Measurements from ENCODE around the gene RALY. TPM values are rescaled to one million over a fixed set of nuclear protein-coding genes. Genes with fewer than 3 reads are reported as not detected.

RALY gene
- total RNA-seq, 1 donor from 2014 or later = 132 TPM

DNA sequence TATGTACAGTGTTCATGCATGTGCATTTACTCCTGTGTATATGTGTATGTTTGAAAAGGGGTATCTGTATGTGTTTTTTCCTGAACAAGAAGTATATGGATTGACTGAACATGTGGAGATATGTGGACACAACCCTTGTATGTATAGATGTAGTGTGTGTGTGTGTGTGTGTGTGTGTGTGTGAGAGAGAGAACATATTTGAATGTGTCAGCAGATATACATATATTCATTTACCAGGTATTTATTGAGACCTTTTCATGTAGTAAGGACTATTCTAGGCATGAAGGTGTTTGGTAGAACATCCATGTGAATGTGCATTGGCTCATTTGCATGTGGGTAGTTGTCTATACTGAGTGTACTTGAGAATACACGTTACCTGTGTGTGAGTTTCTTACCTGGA lies 79.1 kb downstream of the RALY start:
- Mint-ChIP-seq H3K4me3 (ENCODE audit: unreplicated experiment) (no peak overlapping the region), H3K4me1 (ENCODE audit: unreplicated experiment) (peaks cover 11% of the 10 kb centered on the region), H3K9me3 (ENCODE audit: unreplicated experiment) (no peaks in the 10 kb centered on the region), H3K27me3 (ENCODE audit: unreplicated experiment) (no peaks in the 10 kb centered on the region), H3K36me3 (ENCODE audit: unreplicated experiment) (peaks cover 5% of the 10 kb centered on the region), H3K27ac (ENCODE audit: unreplicated experiment) (no peak overlapping the region)
- DNase-seq (ENCODE audit: extremely low spot score, unreplicated experiment) = no peak
- TF ChIP-seq, protein P1, sequence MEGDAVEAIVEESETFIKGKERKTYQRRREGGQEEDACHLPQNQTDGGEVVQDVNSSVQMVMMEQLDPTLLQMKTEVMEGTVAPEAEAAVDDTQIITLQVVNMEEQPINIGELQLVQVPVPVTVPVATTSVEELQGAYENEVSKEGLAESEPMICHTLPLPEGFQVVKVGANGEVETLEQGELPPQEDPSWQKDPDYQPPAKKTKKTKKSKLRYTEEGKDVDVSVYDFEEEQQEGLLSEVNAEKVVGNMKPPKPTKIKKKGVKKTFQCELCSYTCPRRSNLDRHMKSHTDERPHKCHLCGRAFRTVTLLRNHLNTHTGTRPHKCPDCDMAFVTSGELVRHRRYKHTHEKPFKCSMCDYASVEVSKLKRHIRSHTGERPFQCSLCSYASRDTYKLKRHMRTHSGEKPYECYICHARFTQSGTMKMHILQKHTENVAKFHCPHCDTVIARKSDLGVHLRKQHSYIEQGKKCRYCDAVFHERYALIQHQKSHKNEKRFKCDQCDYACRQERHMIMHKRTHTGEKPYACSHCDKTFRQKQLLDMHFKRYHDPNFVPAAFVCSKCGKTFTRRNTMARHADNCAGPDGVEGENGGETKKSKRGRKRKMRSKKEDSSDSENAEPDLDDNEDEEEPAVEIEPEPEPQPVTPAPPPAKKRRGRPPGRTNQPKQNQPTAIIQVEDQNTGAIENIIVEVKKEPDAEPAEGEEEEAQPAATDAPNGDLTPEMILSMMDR (IDR thresholded peaks at IDR 0.05) = no peak

DNA sequence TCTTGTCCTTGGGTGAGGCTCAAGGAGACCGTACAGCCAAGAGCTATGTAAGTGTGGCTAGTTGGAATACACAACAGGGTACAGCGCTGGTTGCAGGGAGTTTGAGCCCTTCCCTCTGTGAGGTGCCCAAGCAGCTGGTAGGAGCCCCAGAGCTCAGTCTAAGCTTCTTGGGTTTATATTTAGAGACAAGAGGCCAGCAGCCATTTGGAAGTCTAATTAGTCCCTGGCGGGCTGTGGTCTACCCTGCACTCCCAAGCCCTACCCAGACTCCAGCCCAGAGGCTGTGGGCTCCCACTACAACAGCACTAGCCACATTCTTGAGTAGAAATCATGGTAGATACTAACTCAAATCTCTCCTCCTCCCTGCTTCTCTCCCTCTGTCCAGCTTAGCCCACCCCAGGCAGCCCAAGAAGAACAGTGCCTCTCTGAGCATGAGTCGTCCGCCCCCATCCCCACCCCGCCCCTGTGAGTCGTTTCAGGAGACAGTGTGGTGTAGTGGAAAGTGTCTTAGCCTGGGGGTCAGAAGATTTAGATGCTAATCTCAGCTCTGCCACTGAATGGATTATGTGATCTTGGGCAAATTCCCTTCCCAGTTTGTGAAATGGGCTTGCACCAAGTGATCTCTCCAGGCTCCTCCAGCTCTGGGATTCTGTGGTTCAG lies 80.5 kb downstream of the RALY start:
- no peaks in the 10 kb centered on the region for H3K27me3 Mint-ChIP-seq (ENCODE audit: unreplicated experiment)
- no peak overlapping the region for H3K27ac Mint-ChIP-seq (ENCODE audit: unreplicated experiment)
- H3K4me1 Mint-ChIP-seq (ENCODE audit: unreplicated experiment) = peaks cover 7% of the 10 kb centered on the region
- peaks cover 7% of the 10 kb centered on the region for H3K36me3 Mint-ChIP-seq (ENCODE audit: unreplicated experiment)
- H3K4me3 Mint-ChIP-seq (ENCODE audit: unreplicated experiment) = no peak overlapping the region
- TF ChIP-seq, protein P1 (IDR thresholded peaks at IDR 0.05) = no peak
- DNase-seq (ENCODE audit: extremely low spot score, unreplicated experiment) = no peak
- H3K9me3 Mint-ChIP-seq (ENCODE audit: unreplicated experiment) = no peaks in the 10 kb centered on the region

DNA sequence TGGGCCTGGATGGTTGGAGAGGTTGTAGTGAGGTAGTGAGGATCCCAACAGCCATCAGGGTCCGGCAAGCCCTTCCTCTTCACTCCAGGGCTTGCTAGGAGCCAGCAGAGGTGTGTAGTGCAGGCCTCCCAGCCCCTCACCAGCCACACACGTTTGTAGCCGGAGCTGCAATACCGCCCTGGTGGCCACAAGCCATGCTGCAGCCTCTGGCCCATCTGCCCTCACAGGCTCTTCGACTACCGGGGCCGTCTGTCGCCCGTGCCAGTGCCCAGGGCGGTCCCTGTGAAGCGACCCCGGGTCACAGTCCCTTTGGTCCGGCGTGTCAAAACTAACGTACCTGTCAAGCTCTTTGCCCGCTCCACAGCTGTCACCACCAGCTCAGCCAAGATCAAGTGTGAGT lies 81.9 kb downstream of the RALY start:
- Mint-ChIP-seq H3K4me3 (ENCODE audit: unreplicated experiment) (no peak overlapping the region), H3K4me1 (ENCODE audit: unreplicated experiment) (no peaks in the 10 kb centered on the region), H3K36me3 (ENCODE audit: unreplicated experiment) (peaks cover 9% of the 10 kb centered on the region), H3K27ac (ENCODE audit: unreplicated experiment) (no peak overlapping the region), H3K27me3 (ENCODE audit: unreplicated experiment) (no peaks in the 10 kb centered on the region), H3K9me3 (ENCODE audit: unreplicated experiment) (no peaks in the 10 kb centered on the region)
- no peak for DNase-seq (ENCODE audit: extremely low spot score, unreplicated experiment)
- TF ChIP-seq, protein P1 (IDR thresholded peaks at IDR 0.05) = no peak

DNA sequence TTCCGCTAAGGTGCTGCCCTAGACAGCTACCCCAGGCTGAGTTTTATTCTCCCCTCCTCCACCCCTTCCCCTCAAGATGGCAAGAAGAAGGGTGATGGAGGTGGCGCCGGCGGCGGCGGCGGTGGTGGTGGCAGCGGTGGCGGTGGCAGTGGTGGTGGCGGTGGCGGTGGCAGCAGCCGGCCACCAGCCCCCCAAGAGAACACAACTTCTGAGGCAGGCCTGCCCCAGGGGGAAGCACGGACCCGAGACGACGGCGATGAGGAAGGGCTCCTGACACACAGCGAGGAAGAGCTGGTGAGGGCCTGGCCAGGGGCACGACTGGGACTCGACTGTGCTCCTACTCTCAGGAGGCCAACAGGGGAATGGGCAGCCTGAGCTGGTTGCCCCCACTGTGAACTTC lies 83.2 kb downstream of the RALY start:
- no peak for DNase-seq (ENCODE audit: extremely low spot score, unreplicated experiment)
- Mint-ChIP-seq H3K27me3 (ENCODE audit: unreplicated experiment) (no peaks in the 10 kb centered on the region), H3K4me1 (ENCODE audit: unreplicated experiment) (no peaks in the 10 kb centered on the region), H3K4me3 (ENCODE audit: unreplicated experiment) (no peak overlapping the region), H3K27ac (ENCODE audit: unreplicated experiment) (no peak overlapping the region), H3K9me3 (ENCODE audit: unreplicated experiment) (no peaks in the 10 kb centered on the region), H3K36me3 (ENCODE audit: unreplicated experiment) (peaks cover 15% of the 10 kb centered on the region)
- TF ChIP-seq, protein P1 (IDR thresholded peaks at IDR 0.05) = no peak

DNA sequence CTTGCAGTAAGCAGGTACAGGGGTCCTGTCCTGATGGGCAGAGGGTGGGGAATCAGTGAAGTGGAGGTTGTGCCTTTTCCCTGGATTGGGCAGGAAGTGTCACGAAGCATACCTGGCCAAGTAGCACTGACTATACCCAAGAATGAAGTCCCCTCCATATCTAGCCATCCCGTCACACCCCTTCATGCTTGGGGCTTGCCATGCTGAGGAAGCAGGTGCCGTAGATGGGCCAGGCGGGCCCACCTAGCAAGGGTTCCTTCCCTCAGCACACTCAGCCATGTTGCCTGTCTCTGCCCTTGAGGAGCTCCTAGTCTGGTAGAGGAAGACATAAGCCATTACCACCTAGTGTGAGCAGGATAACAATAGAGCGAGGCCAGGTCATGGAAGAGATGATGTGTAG lies 84.8 kb downstream of the RALY start:
- Mint-ChIP-seq H3K4me1 (ENCODE audit: unreplicated experiment) (peaks cover 8% of the 10 kb centered on the region), H3K9me3 (ENCODE audit: unreplicated experiment) (no peaks in the 10 kb centered on the region)
- TF ChIP-seq, protein P1 (IDR thresholded peaks at IDR 0.05) = no peak

More for the DNA sequence above, 84.8 kb downstream of the RALY start:
- H3K27ac Mint-ChIP-seq (ENCODE audit: unreplicated experiment) = no peak overlapping the region
- peaks cover 16% of the 10 kb centered on the region for H3K36me3 Mint-ChIP-seq (ENCODE audit: unreplicated experiment)
- H3K4me3 Mint-ChIP-seq (ENCODE audit: unreplicated experiment) = no peak overlapping the region
- H3K27me3 Mint-ChIP-seq (ENCODE audit: unreplicated experiment) = no peaks in the 10 kb centered on the region
- no peak for DNase-seq (ENCODE audit: extremely low spot score, unreplicated experiment)

Data from osteocyte (in vitro differentiated cells).